Measurements from ENCODE around the gene PPP1R26. TPM values are rescaled to one million over a fixed set of nuclear protein-coding genes. Genes with fewer than 3 reads are reported as not detected.

PPP1R26 gene
- total and polyA plus RNA-seq, 2 experiments from 2014 or later = 15.0 to 15.6 TPM

DNA sequence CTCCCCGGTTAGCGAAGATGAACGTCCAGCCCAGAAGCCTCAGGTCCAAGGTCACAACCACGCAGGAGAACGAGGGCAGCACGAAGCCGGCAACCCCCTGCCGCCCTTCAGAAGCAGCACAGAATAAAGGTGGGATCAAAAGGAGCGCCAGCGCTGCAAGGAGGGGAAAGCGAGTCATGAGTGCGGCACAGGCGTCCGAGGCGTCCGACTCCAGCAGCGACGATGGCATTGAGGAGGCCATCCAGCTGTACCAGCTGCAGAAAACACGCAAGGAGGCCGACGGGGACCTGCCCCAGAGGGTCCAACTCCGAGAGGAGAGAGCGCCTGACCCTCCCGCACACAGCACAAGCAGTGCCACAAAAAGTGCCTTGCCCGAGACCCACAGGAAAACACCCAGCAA is 5.8 kb downstream of the PPP1R26 start:
- Histone ChIP-seq H3K9me2 (replicated peaks; ENCODE audit: insufficient read depth) (no peaks in the 10 kb centered on the region), H3K27me3 (no peaks in the 10 kb centered on the region), H3K4me2 (no peak overlapping the region), H2AFZ (no peak overlapping the region), H4K20me1 (ENCODE audit: insufficient read depth, poor library complexity, severe bottlenecking) (peaks cover 4% of the 10 kb centered on the region), H3K79me2 (peaks cover 27% of the 10 kb centered on the region), H3K27ac (no peak overlapping the region), H3K36me3 (replicated peaks; ENCODE audit: insufficient read depth, low read depth) (no peaks in the 10 kb centered on the region), H3K4me1 (ENCODE audit: insufficient read depth) (peaks cover 5% of the 10 kb centered on the region), H3K4me3 (no peak overlapping the region), H3K9me3 (ENCODE audit: low read depth) (no peaks in the 10 kb centered on the region)
- 98% methylated on average over 25 of the region's 25 CpGs for WGBS (ENCODE audit: low lambda C conversion rate, missing lambda C conversion rate)
- TF ChIP-seq EZH2phosphoT487 (IDR thresholded peaks at IDR 0.05; ENCODE audit: low read depth, severe bottlenecking, unreplicated experiment) (no peak), EZH2 (IDR thresholded peaks at IDR 0.05; ENCODE audit: borderline replicate concordance) (no peak)
- TF ChIP-seq, protein P1, sequence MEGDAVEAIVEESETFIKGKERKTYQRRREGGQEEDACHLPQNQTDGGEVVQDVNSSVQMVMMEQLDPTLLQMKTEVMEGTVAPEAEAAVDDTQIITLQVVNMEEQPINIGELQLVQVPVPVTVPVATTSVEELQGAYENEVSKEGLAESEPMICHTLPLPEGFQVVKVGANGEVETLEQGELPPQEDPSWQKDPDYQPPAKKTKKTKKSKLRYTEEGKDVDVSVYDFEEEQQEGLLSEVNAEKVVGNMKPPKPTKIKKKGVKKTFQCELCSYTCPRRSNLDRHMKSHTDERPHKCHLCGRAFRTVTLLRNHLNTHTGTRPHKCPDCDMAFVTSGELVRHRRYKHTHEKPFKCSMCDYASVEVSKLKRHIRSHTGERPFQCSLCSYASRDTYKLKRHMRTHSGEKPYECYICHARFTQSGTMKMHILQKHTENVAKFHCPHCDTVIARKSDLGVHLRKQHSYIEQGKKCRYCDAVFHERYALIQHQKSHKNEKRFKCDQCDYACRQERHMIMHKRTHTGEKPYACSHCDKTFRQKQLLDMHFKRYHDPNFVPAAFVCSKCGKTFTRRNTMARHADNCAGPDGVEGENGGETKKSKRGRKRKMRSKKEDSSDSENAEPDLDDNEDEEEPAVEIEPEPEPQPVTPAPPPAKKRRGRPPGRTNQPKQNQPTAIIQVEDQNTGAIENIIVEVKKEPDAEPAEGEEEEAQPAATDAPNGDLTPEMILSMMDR (IDR thresholded peaks at IDR 0.05; ENCODE audit: poor library complexity) = no peak
- no peak for DNase-seq (ENCODE audit: low spot score)

DNA sequence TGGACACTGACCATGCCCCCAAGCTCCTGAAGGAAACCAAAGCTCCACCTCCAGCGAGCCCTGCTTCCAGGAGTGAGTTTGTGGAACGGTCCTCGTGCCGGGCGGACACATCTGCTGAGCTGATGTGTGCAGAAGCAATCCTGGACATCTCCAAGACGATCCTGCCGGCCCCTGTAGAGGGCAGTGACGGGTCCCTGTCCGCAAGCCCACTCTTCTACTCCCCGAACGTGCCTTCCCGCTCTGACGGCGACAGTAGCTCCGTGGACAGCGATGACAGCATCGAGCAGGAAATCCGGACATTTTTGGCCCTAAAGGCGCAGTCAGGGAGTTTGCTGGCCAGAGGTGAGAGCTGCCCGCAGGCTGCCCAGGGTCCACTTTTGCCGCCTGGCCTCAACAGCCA is 6.2 kb downstream of the PPP1R26 start:
- H3K4me1 ChIP-seq (ENCODE audit: insufficient read depth) = peaks cover 2% of the 10 kb centered on the region
- no peaks in the 10 kb centered on the region for H3K9me2 ChIP-seq (replicated peaks; ENCODE audit: insufficient read depth)
- no peaks in the 10 kb centered on the region for H3K27me3 ChIP-seq
- H3K79me2 ChIP-seq = peaks cover 25% of the 10 kb centered on the region
- H2AFZ ChIP-seq = no peak overlapping the region
- TF ChIP-seq, protein P1 (IDR thresholded peaks at IDR 0.05; ENCODE audit: poor library complexity) = no peak
- TF ChIP-seq EZH2phosphoT487 (IDR thresholded peaks at IDR 0.05; ENCODE audit: low read depth, severe bottlenecking, unreplicated experiment) (no peak), EZH2 (IDR thresholded peaks at IDR 0.05; ENCODE audit: borderline replicate concordance) (no peak)
- WGBS (ENCODE audit: low lambda C conversion rate, missing lambda C conversion rate) = 92% methylated on average over 21 of the region's 21 CpGs
- DNase-seq (ENCODE audit: low spot score) = no peak
- peaks cover 4% of the 10 kb centered on the region for H4K20me1 ChIP-seq (ENCODE audit: insufficient read depth, poor library complexity, severe bottlenecking)
- no peaks in the 10 kb centered on the region for H3K36me3 ChIP-seq (replicated peaks; ENCODE audit: insufficient read depth, low read depth)
- no peaks in the 10 kb centered on the region for H3K9me3 ChIP-seq (ENCODE audit: low read depth)
- H3K27ac ChIP-seq = no peak overlapping the region
- no peak overlapping the region for H3K4me3 ChIP-seq
- H3K4me2 ChIP-seq = no peak overlapping the region

DNA sequence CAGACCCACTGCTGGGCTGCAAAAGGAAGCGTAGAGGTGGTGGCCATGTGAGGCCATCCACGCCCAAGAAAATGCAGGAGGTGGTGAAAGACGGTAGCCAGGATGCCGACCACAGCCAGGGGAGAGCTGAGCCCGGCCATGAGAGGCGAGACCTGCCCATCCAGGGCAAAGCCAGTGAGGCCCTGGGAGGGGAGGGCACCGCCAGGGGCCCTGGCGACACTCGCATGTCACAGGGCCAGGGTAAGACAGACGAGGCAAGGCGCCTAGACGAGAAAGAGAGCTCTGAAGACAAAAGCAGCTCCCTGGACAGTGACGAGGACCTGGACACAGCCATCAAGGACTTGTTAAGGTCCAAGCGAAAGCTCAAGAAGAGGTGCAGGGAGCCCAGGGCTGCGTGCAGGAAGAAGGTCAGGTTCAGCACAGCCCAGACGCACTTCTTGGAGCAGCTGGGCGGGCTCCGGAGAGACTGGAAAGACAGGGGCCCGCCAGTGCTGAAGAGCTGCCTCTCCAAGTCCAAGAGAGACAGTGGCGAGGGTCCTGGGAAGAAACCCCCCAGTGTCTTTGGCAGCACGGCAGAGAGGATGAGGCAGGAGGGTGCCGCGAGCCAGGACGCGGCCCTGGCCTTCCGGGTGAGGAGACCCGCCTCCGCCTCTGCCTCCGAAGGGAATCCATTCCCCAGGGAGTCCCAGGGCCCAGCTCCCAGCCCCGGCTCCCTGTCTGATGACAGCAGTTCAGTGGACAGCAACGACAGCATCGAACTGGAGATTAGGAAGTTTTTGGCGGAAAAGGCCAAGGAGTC is 6.9 kb downstream of the PPP1R26 start:
- Histone ChIP-seq H3K4me3 (no peak overlapping the region), H3K27me3 (no peaks in the 10 kb centered on the region), H3K4me2 (no peak overlapping the region), H3K9me2 (replicated peaks; ENCODE audit: insufficient read depth) (no peaks in the 10 kb centered on the region), H3K9me3 (ENCODE audit: low read depth) (no peaks in the 10 kb centered on the region), H3K36me3 (replicated peaks; ENCODE audit: insufficient read depth, low read depth) (no peaks in the 10 kb centered on the region), H4K20me1 (ENCODE audit: insufficient read depth, poor library complexity, severe bottlenecking) (peaks cover 4% of the 10 kb centered on the region), H3K79me2 (peaks cover 19% of the 10 kb centered on the region), H3K4me1 (ENCODE audit: insufficient read depth) (no peaks in the 10 kb centered on the region), H3K27ac (no peak overlapping the region), H2AFZ (no peak overlapping the region)
- no peak for DNase-seq (ENCODE audit: low spot score)
- TF ChIP-seq EZH2 (IDR thresholded peaks at IDR 0.05; ENCODE audit: borderline replicate concordance) (no peak), EZH2phosphoT487 (IDR thresholded peaks at IDR 0.05; ENCODE audit: low read depth, severe bottlenecking, unreplicated experiment) (no peak)
- TF ChIP-seq, protein P1 (IDR thresholded peaks at IDR 0.05; ENCODE audit: poor library complexity) = no peak
- 95% methylated on average over 33 of the region's 33 CpGs for WGBS (ENCODE audit: low lambda C conversion rate, missing lambda C conversion rate)

All from hepatocyte (in vitro differentiated cells).